Neuronal stem cell (in vitro differentiated cells): Measurements from ENCODE around the gene FAF1.

Experiments used
- DNase-seq: peaks from one replicate; pipeline ENCODE4 v3.0.0-alpha.2; 2013; ENCODE audit warnings: low spot score
- H2AFZ ChIP-seq: one replicate; pipeline ENCODE4 v1.6.1; 2013; ENCODE audit warnings: mild to moderate bottlenecking, low read length, inconsistent platforms
- H2AK5ac ChIP-seq: 2 replicates; pipeline ENCODE4 v1.6.1; 2013; ENCODE audit warnings: low read depth, mild to moderate bottlenecking, inconsistent platforms, low read length, moderate library complexity, mixed read lengths
- H2BK120ac ChIP-seq: 2 replicates; pipeline ENCODE4 v1.6.1; 2013; ENCODE audit warnings: low read depth, mild to moderate bottlenecking, inconsistent platforms, low read length, moderate library complexity, mixed read lengths
- H2BK12ac ChIP-seq: one replicate; pipeline ENCODE4 v1.6.1; 2013; ENCODE audit warnings: low read length, inconsistent platforms
- H2BK15ac ChIP-seq: 2 replicates; pipeline ENCODE4 v1.6.1; 2013; ENCODE audit warnings: mild to moderate bottlenecking, low read length, inconsistent platforms, mixed read lengths
- H2BK5ac ChIP-seq: one replicate; pipeline ENCODE4 v1.6.1; 2013; ENCODE audit warnings: inconsistent platforms, mild to moderate bottlenecking, low read length, moderate library complexity
- H3K14ac ChIP-seq: one replicate; pipeline ENCODE4 v1.6.1; 2013; ENCODE audit warnings: low read length, inconsistent platforms
- H3K18ac ChIP-seq: 2 replicates; pipeline ENCODE4 v1.6.1; 2013; ENCODE audit warnings: low read length, inconsistent platforms
- H3K23ac ChIP-seq: 2 replicates; pipeline ENCODE4 v1.6.1; 2013; ENCODE audit warnings: low read depth, mild to moderate bottlenecking, mixed read lengths, low read length, inconsistent platforms; ENCODE audit not compliant: poor library complexity
- H3K27ac ChIP-seq: replicated peaks from 3 replicates; pipeline ENCODE4 v1.5.1; 2013; ENCODE audit warnings: low read length, inconsistent platforms
- H3K27me3 ChIP-seq, 3 experiments: 2 replicates each; pipeline ENCODE4 v1.6.1; 2013; ENCODE audit warnings: low read length in 3 of 3, mild to moderate bottlenecking in 2 of 3, inconsistent platforms in 1 of 3, low read depth in 1 of 3, mixed read lengths in 1 of 3, moderate library complexity in 1 of 3; ENCODE audit not compliant: control insufficient read depth in 3 of 3, insufficient read depth in 3 of 3
- H3K36me3 ChIP-seq, 2 donors: replicated peaks in 1 of 2; 2 replicates each; pipeline ENCODE4 v1.6.1; 2013; ENCODE audit warnings: low read length in 2 of 2; ENCODE audit not compliant: control insufficient read depth in 2 of 2, insufficient read depth in 2 of 2
- H3K4ac ChIP-seq: 2 replicates; pipeline ENCODE4 v1.6.1; 2013; ENCODE audit warnings: inconsistent platforms, mild to moderate bottlenecking, low read length, moderate library complexity
- H3K4me1 ChIP-seq, 2 donors: 1 replicate in 1 of 2; 2 replicates in 1 of 2; pipeline ENCODE4 v1.6.1; 2013; ENCODE audit warnings: low read length in 2 of 2, low read depth in 1 of 2; ENCODE audit not compliant: control insufficient read depth in 2 of 2, insufficient read depth in 1 of 2
- H3K4me2 ChIP-seq: one replicate; pipeline ENCODE4 v1.6.1; 2013; ENCODE audit warnings: mild to moderate bottlenecking, low read length, inconsistent platforms; ENCODE audit not compliant: insufficient read depth, poor library complexity, severe bottlenecking
- H3K4me3 ChIP-seq, 2 donors: 2 replicates each; pipeline ENCODE4 v1.5.1; 2013; ENCODE audit warnings: low read length in 2 of 2, mild to moderate bottlenecking in 2 of 2, inconsistent platforms in 1 of 2, moderate library complexity in 1 of 2
- H3K79me1 ChIP-seq: one replicate; pipeline ENCODE4 v1.6.1; 2013; ENCODE audit warnings: low read depth, mild to moderate bottlenecking, inconsistent platforms, low read length, moderate library complexity
- H3K9ac ChIP-seq: one replicate; pipeline ENCODE4 v1.6.1; 2013; ENCODE audit warnings: mild to moderate bottlenecking, low read depth, low read length, inconsistent platforms; ENCODE audit not compliant: poor library complexity
- H3K9me3 ChIP-seq, 2 donors: replicated peaks in 1 of 2; 2 replicates each; pipeline versions ENCODE3 to v1.6.1; 2013; ENCODE audit warnings: low read length in 2 of 2, mild to moderate bottlenecking in 2 of 2, inconsistent platforms in 1 of 2, low read depth in 1 of 2, mixed read lengths in 1 of 2, moderate library complexity in 1 of 2; ENCODE audit not compliant: control insufficient read depth in 2 of 2, insufficient read depth in 1 of 2
- H4K8ac ChIP-seq: one replicate; pipeline ENCODE4 v1.6.1; 2013; ENCODE audit warnings: low read depth, mild to moderate bottlenecking, inconsistent platforms, low read length, moderate library complexity
- H4K91ac ChIP-seq: one replicate; pipeline ENCODE4 v1.6.1; 2013; ENCODE audit warnings: low read length, low read depth, mild to moderate bottlenecking, inconsistent platforms; ENCODE audit not compliant: poor library complexity
- whole genome bisulfite sequencing, 2 donors: extraction: QIAGEN DNeasy Blood & Tissue Kit; methylation state at CpG; one replicate each; pipeline ENCODE4 v1.1.7; 2013; ENCODE audit warnings: missing lambda C conversion rate in 2 of 2, mixed read lengths in 1 of 2; ENCODE audit not compliant: insufficient read length in 2 of 2, insufficient replicate concordance in 1 of 2; ENCODE audit errors: extremely low coverage in 2 of 2; 5-methylcytosine and 5-hydroxymethylcytosine counted together

FAF1 gene

GRCh38 chr1:50779801-50780200, 180.3 kb downstream of the FAF1 start:
- no peak overlapping the region for H3K4me3 ChIP-seq
- no peak overlapping the region for H3K23ac ChIP-seq
- peaks cover 7 to 24% of the 10 kb centered on the region in 2 donors for H3K36me3 ChIP-seq
- H3K27me3 ChIP-seq, result peaks cover 0 to 2% (median 0%) of the 10 kb centered on the region in 3 experiments
- H3K27ac ChIP-seq, result no peak overlapping the region
- no peak overlapping the region for H2BK120ac ChIP-seq
- no peak overlapping the region for H3K9ac ChIP-seq
- no peak for DNase-seq
- H2AK5ac ChIP-seq, result no peak overlapping the region
- H3K9me3 ChIP-seq, result peaks cover 0 to 2% of the 10 kb centered on the region in 2 donors
- no peaks in the 10 kb centered on the region for H3K79me1 ChIP-seq
- H3K18ac ChIP-seq, result no peak overlapping the region
- no peak overlapping the region for H2BK15ac ChIP-seq
- H4K8ac ChIP-seq, result no peak overlapping the region
- H2BK12ac ChIP-seq, result no peak overlapping the region
- H3K4me2 ChIP-seq, result no peak overlapping the region
- no peak overlapping the region for H3K14ac ChIP-seq
- no peaks in the 10 kb centered on the region for H3K4me1 ChIP-seq
- H3K4ac ChIP-seq, result no peak overlapping the region
- WGBS, 2 donors, result no CpG with 5 or more reads among the region's 1 CpG
- H4K91ac ChIP-seq, result no peak overlapping the region
- no peak overlapping the region for H2AFZ ChIP-seq
- H2BK5ac ChIP-seq, result no peak overlapping the region

DNA sequence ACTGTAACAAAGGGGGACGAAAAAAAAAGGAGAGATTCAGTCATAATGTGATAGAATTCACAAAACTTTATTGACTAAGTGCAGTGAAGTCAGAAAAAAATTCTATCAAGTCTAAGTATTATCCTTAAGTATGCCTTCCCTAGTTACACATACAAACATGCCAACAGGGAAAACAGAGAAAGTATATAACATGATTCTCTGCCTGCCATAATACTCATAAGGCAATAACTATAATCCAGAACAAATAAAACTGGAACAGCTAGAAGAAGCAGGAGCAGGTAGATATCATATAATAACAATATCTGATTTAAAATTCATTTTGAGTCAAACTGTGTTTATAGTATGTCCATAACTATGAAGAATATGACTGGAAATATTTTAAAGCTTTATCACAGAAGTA, 184.3 kb downstream of the FAF1 start:
- no peak overlapping the region for H3K9ac ChIP-seq
- whole genome bisulfite sequencing, 2 donors, result no CpG with 5 or more reads among the region's 1 CpG

GRCh38 chr1:50774759-50775351, 185.2 kb downstream of the FAF1 start:
- no peak overlapping the region for H3K27ac ChIP-seq

More for the DNA sequence above, 184.3 kb downstream of the FAF1 start:
- Histone ChIP-seq H3K4ac (no peak overlapping the region), H3K36me3 (peaks cover 6 to 17% of the 10 kb centered on the region in 2 donors), H3K4me1 (no peaks in the 10 kb centered on the region), H2BK120ac (no peak overlapping the region), H2BK5ac (no peak overlapping the region), H3K27ac (no peak overlapping the region), H3K9me3 (peaks cover 0 to 2% of the 10 kb centered on the region in 2 donors), H3K79me1 (no peaks in the 10 kb centered on the region), H4K8ac (no peak overlapping the region), H2BK12ac (no peak overlapping the region), H3K27me3 (peaks cover 0 to 1% (median 0%) of the 10 kb centered on the region in 3 experiments), H2BK15ac (no peak overlapping the region), H3K23ac (no peak overlapping the region), H3K18ac (no peak overlapping the region), H2AFZ (no peak overlapping the region), H2AK5ac (no peak overlapping the region), H3K14ac (no peak overlapping the region), H3K4me3 (no peak overlapping the region), H3K4me2 (no peak overlapping the region), H4K91ac (no peak overlapping the region)
- DNase-seq, result no peak

GRCh38 chr1:50766688-50767087, 193.4 kb downstream of the FAF1 start:
- Histone ChIP-seq H4K8ac (no peak overlapping the region), H2AFZ (no peak overlapping the region), H3K79me1 (no peaks in the 10 kb centered on the region), H3K18ac (no peak overlapping the region), H3K4me3 (no peak overlapping the region), H3K27ac (no peak overlapping the region), H2BK15ac (no peak overlapping the region), H2AK5ac (no peak overlapping the region), H3K36me3 (no peaks in the 10 kb centered on the region), H3K14ac (no peak overlapping the region), H3K4me2 (no peak overlapping the region), H2BK12ac (no peak overlapping the region), H3K9ac (no peak overlapping the region), H3K4me1 (no peaks in the 10 kb centered on the region), H4K91ac (no peak overlapping the region), H2BK120ac (no peak overlapping the region), H2BK5ac (no peak overlapping the region), H3K4ac (no peak overlapping the region), H3K23ac (no peak overlapping the region), H3K9me3 (no peaks in the 10 kb centered on the region), H3K27me3 (no peaks in the 10 kb centered on the region)
- no peak for DNase-seq

More at GRCh38 chr1:50774759-50775351, 185.2 kb downstream of the FAF1 start:
- Histone ChIP-seq H3K36me3 (peaks cover 0 to 10% of the 10 kb centered on the region in 2 donors), H3K4me3 (no peak overlapping the region), H2BK15ac (no peak overlapping the region), H4K91ac (no peak overlapping the region), H2BK120ac (no peak overlapping the region), H2AFZ (no peak overlapping the region), H3K4me2 (no peak overlapping the region), H3K4me1 (no peaks in the 10 kb centered on the region), H4K8ac (no peak overlapping the region), H3K9me3 (no peaks in the 10 kb centered on the region), H2AK5ac (no peak overlapping the region), H3K27me3 (no peaks in the 10 kb centered on the region), H2BK12ac (no peak overlapping the region), H3K9ac (no peak overlapping the region), H3K4ac (no peak overlapping the region), H3K23ac (no peak overlapping the region), H2BK5ac (no peak overlapping the region), H3K14ac (no peak overlapping the region), H3K18ac (no peak overlapping the region), H3K79me1 (no peaks in the 10 kb centered on the region)
- WGBS, 2 donors, result no CpG with 5 or more reads among the region's 2 CpGs
- DNase-seq, result peak; percentile 45
